Esophagus squamous epithelium (tissue), 4 donors: ENCODE measurements around the gene PMFBP1.
A peak's percentile ranks its signal among the peaks of the same experiment; 100 is the strongest.

Experiments
- POLR2A ChIP-seq, 4 donors: fragments of 450-650 bp; IDR thresholded peaks; one replicate each; pipeline ENCODE4 v1.6.1; 2017; ENCODE audit warnings: antibody characterized with exemption in 4 of 4, mild to moderate bottlenecking in 4 of 4, moderate library complexity in 3 of 4
- TF ChIP-seq, protein P1 (sequence below), 6 experiments: fragments of 450-650 bp in 4 of 6; fragments of 200-600 bp in 2 of 6; sonication (generic) in 2 of 6; IDR thresholded peaks; one replicate each; pipeline ENCODE4 v1.5.1; 2016 to 2019; ENCODE audit warnings: antibody characterized with exemption in 6 of 6, mild to moderate bottlenecking in 4 of 6, moderate library complexity in 4 of 6

DNA sequence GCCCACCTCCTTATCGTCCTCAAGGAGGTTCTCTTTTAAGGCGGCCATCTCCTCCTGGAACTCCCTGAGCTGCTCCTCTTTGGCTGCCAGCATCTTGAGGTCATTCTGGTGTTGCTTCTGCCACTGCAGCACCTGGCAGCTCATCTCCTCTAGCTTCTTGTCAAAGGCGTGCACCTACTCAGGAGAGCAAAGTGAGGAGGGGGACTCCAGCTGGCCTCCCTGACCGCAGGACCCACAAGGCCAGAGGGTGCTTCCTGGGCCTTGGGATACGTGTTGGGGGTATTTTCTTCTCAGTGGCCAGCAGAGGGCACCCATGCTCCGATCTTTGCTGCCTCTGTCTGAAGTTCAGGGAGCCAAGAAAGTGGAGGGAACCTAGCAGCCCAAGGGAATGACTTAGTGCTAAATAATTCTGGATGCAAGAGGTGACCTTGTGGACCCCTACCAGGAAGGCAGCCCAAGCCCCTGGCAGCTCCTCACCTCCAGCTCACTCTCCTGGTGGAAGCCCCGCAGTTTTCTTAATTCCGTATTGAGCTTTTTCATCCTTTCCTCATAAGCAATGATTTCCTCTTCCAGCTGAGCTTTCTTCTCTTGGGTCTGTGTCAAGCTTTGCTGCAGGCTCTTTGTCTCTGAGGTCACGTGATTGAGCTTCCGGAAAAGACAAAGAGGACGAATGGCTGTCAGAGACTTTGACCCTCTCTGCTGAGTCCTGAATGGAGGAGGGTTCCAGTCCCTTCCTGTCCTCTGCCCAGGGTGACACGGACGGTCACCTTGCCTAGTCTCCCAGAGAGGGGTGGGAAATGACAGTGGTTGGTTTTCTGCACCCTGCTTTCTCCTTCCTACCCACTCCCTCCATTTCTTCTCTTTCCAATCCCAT lies 47.0 kb downstream of the PMFBP1 start:
- TF ChIP-seq, protein P1, sequence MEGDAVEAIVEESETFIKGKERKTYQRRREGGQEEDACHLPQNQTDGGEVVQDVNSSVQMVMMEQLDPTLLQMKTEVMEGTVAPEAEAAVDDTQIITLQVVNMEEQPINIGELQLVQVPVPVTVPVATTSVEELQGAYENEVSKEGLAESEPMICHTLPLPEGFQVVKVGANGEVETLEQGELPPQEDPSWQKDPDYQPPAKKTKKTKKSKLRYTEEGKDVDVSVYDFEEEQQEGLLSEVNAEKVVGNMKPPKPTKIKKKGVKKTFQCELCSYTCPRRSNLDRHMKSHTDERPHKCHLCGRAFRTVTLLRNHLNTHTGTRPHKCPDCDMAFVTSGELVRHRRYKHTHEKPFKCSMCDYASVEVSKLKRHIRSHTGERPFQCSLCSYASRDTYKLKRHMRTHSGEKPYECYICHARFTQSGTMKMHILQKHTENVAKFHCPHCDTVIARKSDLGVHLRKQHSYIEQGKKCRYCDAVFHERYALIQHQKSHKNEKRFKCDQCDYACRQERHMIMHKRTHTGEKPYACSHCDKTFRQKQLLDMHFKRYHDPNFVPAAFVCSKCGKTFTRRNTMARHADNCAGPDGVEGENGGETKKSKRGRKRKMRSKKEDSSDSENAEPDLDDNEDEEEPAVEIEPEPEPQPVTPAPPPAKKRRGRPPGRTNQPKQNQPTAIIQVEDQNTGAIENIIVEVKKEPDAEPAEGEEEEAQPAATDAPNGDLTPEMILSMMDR (IDR thresholded peaks at IDR 0.05) = peak; percentile 24 to 78 (median 62)
- TF ChIP-seq POLR2A (IDR thresholded peaks at IDR 0.05) = no peak
